ENCODE measurements around the gene TFDP2. TPM values are rescaled to one million over a fixed set of nuclear protein-coding genes. Genes with fewer than 3 reads are reported as not detected.
"Not testable (repeated sequence)": the region's sequence is repeated elsewhere in the genome, so short reads cannot be mapped to it uniquely, and the experiment has no call there.

The TFDP2 gene
- total and polyA plus RNA-seq, 2 donors from 2014 or later = 38.7 to 50.6 TPM

- Histone ChIP-seq H3K9me3 (ENCODE audit: control insufficient read depth in 2 of 3, insufficient read depth in 1 of 3, low read length in 3 of 3) (no peaks in the 10 kb centered on the region), H3K4me3 (ENCODE audit: low read length in 3 of 3) (no peak overlapping the region), H3K36me3 (ENCODE audit: control insufficient read depth in 2 of 3, insufficient read depth in 3 of 3, low read length in 3 of 3) (peaks cover 0 to 3% (median 0%) of the 10 kb centered on the region in 3 donors), H3K27me3 (ENCODE audit: control insufficient read depth, insufficient read depth, low read length) (no peaks in the 10 kb centered on the region), H3K27ac (ENCODE audit: low read depth in 2 of 2, low read length in 2 of 2) (no peak overlapping the region), H3K9ac (ENCODE audit: low read length in 3 of 3) (no peak overlapping the region), H3K4me1 (ENCODE audit: control insufficient read depth in 2 of 3, insufficient read depth in 2 of 3, low read depth in 1 of 3, low read length in 3 of 3) (no peaks in the 10 kb centered on the region)
- FAIRE-seq (no peak), DNase-seq (no peak)
- TF ChIP-seq CTCF (IDR thresholded peaks at IDR 0.05; ENCODE audit: borderline replicate concordance, extremely low read depth, insufficient read depth) = no peak
- intact Hi-C loops (cut with DNase I) = no loop called here
These were observed 168.3 kb downstream of the TFDP2 start for GRCh38 chr3:141981084-141981483.

DNA sequence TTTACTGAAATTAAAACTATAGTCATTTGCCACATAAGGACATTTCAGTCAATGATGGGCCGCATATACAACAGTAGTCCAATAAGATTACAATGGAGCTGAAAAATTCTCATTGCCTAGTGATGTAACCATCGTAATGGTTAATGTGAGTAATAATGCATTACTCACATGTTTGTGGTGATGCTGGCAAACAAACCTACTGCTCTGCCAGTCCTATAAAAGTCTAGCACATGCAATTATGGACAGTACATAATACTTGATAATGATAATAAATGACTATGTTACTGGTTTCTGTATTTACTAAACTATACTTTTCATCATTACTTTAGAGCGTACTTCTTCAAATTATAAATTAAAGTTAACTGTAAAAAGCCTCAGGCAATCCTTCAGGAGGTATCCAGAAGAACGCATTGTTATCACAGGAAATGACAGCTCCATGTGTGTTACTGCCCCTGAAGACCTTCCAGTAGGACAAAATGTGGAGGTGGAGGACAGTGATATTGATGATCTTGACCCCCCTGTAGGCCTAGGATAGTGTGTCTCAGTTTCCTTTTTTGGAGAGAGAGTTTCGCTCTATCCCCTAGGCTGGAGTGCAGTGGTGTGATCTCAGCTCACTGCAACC, 170.2 kb downstream of the TFDP2 start:
- Histone ChIP-seq H3K9me3 (ENCODE audit: control insufficient read depth in 2 of 3, insufficient read depth in 1 of 3, low read length in 3 of 3) (no peaks in the 10 kb centered on the region), H3K36me3 (ENCODE audit: control insufficient read depth in 2 of 3, insufficient read depth in 3 of 3, low read length in 3 of 3) (peaks cover 0 to 3% (median 0%) of the 10 kb centered on the region in 3 donors), H3K4me3 (ENCODE audit: low read length in 3 of 3) (no peak overlapping the region), H3K9ac (ENCODE audit: low read length in 3 of 3) (no peak overlapping the region), H3K27ac (ENCODE audit: low read depth in 2 of 2, low read length in 2 of 2) (no peak overlapping the region), H3K4me1 (ENCODE audit: control insufficient read depth in 2 of 3, insufficient read depth in 2 of 3, low read depth in 1 of 3, low read length in 3 of 3) (no peaks in the 10 kb centered on the region), H3K27me3 (ENCODE audit: control insufficient read depth, insufficient read depth, low read length) (no peaks in the 10 kb centered on the region)
- no peak for DNase-seq
- no peak for TF ChIP-seq CTCF (IDR thresholded peaks at IDR 0.05; ENCODE audit: borderline replicate concordance, extremely low read depth, insufficient read depth)
- intact Hi-C loops (cut with DNase I) = no loop called here
- FAIRE-seq = no peak

DNA sequence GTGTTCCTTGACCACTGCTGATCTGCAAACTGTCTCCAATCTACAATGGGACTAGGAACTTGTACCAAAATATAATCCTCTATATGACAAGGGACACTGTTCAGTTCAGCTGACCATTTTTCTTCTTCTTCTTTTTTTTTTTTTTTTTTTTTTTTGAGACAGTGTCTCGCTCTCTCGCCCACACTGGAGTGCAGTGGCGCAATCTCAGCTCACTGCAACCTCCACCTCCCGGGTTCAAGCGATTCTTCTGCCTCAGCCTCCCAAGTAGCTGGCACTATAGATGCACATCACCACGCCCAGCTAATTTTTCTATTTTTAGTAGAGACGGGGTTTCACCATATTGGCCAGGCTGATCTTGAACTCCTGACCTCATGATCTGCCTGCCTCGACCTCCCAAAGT, 174.6 kb downstream of the TFDP2 start:
- H3K36me3 ChIP-seq (ENCODE audit: control insufficient read depth in 2 of 3, insufficient read depth in 3 of 3, low read length in 3 of 3); H3K27ac ChIP-seq (ENCODE audit: low read depth in 2 of 2, low read length in 2 of 2); H3K9me3 ChIP-seq (ENCODE audit: control insufficient read depth in 2 of 3, insufficient read depth in 1 of 3, low read length in 3 of 3); H3K27me3 ChIP-seq (ENCODE audit: control insufficient read depth, insufficient read depth, low read length); H3K9ac ChIP-seq (ENCODE audit: low read length in 3 of 3); FAIRE-seq; DNase-seq; H3K4me3 ChIP-seq (ENCODE audit: low read length in 3 of 3); intact Hi-C loops (cut with DNase I); H3K4me1 ChIP-seq (ENCODE audit: control insufficient read depth in 2 of 3, insufficient read depth in 2 of 3, low read depth in 1 of 3, low read length in 3 of 3): not testable (repeated sequence)

- TF ChIP-seq CTCF (IDR thresholded peaks at IDR 0.05; ENCODE audit: borderline replicate concordance, extremely low read depth, insufficient read depth) = no peak
- Histone ChIP-seq H3K4me3 (ENCODE audit: low read length in 3 of 3) (no peak overlapping the region), H3K27ac (ENCODE audit: low read depth in 2 of 2, low read length in 2 of 2) (no peak overlapping the region), H3K36me3 (ENCODE audit: control insufficient read depth in 2 of 3, insufficient read depth in 3 of 3, low read length in 3 of 3) (peaks cover 0 to 3% (median 0%) of the 10 kb centered on the region in 3 donors), H3K4me1 (ENCODE audit: control insufficient read depth in 2 of 3, insufficient read depth in 2 of 3, low read depth in 1 of 3, low read length in 3 of 3) (no peaks in the 10 kb centered on the region), H3K9me3 (ENCODE audit: control insufficient read depth in 2 of 3, insufficient read depth in 1 of 3, low read length in 3 of 3) (no peaks in the 10 kb centered on the region), H3K27me3 (ENCODE audit: control insufficient read depth, insufficient read depth, low read length) (no peaks in the 10 kb centered on the region), H3K9ac (ENCODE audit: low read length in 3 of 3) (no peak overlapping the region)
- no peak for FAIRE-seq
- DNase-seq = no peak
- intact Hi-C loops (cut with DNase I) = no loop called here
These were observed 176.9 kb downstream of the TFDP2 start for GRCh38 chr3:141972399-141972798.

All from kidney (tissue), 14 donors.